ENCODE measurements around the gene CITED2. TPM values are rescaled to one million over a fixed set of nuclear protein-coding genes. Genes with fewer than 3 reads are reported as not detected.

CITED2 gene
- polyA plus RNA-seq, 1 donor (not counting 4 experiments of a cell fraction or from before 2014, with no cell fraction given), result 25.0 TPM

DNA sequence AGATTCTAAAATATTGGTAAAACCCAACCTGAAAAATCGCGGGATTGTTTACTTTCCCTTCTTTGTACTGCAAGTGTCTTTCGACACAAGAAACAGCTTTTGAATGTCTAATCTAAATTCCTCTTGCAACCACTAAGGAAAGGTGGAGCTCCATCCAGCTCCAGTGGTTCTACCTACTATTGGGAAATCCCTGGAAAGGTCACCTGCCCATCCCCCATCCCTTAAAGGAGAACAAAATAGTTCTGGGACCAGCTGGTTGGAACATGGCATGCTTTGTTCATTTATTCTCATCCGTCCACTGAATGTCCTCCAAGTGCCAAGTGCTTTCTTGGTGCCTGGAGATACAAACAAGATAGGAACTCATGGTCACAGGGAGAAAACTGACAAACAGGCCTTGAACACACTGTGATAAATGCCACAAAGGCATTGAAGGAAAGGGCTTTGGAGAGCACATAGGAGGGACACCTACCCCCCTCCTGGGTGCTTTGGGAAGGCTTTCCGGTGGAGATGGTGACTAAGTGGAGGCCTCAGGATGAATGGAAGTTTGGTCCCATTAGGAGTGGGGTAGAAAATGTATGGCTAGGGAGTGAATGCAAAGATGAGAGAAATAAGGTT is 2.3 kb upstream of the CITED2 start:
- H2AFZ ChIP-seq (ENCODE audit: control insufficient read depth, low read length), result peak overlapping the region; percentile 98
- TF ChIP-seq EZH2 (IDR thresholded peaks at IDR 0.05; ENCODE audit: low read length), result no peak
- TF ChIP-seq, protein P1, sequence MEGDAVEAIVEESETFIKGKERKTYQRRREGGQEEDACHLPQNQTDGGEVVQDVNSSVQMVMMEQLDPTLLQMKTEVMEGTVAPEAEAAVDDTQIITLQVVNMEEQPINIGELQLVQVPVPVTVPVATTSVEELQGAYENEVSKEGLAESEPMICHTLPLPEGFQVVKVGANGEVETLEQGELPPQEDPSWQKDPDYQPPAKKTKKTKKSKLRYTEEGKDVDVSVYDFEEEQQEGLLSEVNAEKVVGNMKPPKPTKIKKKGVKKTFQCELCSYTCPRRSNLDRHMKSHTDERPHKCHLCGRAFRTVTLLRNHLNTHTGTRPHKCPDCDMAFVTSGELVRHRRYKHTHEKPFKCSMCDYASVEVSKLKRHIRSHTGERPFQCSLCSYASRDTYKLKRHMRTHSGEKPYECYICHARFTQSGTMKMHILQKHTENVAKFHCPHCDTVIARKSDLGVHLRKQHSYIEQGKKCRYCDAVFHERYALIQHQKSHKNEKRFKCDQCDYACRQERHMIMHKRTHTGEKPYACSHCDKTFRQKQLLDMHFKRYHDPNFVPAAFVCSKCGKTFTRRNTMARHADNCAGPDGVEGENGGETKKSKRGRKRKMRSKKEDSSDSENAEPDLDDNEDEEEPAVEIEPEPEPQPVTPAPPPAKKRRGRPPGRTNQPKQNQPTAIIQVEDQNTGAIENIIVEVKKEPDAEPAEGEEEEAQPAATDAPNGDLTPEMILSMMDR (optimal IDR thresholded peaks at IDR 0.05 in 1 of 3, IDR thresholded peaks at IDR 0.05 in 1 of 3, conservative IDR thresholded peaks at IDR 0.05 in 1 of 3; ENCODE audit: extremely low read depth in 1 of 3, insufficient read depth in 2 of 3, low read length in 3 of 3), result peak in 2 of 3 experiments; percentile 2 to 14
- DNase-seq (ENCODE audit: low read depth, low spot score) (no peak), FAIRE-seq (no peak)
- H3K9me1 ChIP-seq (ENCODE audit: control insufficient read depth, extremely low read depth, insufficient read depth, low read length), result peaks cover 3% of the 10 kb centered on the region
- peak overlapping the region; percentile 88 for H3K9ac ChIP-seq (ENCODE audit: control insufficient read depth, extremely low read depth, insufficient read depth, low read length)
- H3K27me3 ChIP-seq (ENCODE audit: control insufficient read depth, extremely low read depth, insufficient read depth, low read length), result no peaks in the 10 kb centered on the region
- no peaks in the 10 kb centered on the region for H3K9me3 ChIP-seq (ENCODE audit: control insufficient read depth, low read depth, low read length)
- peaks cover 35% of the 10 kb centered on the region for H3K4me1 ChIP-seq (ENCODE audit: control insufficient read depth, extremely low read depth, insufficient read depth, low read length)
- no peaks in the 10 kb centered on the region for H3K36me3 ChIP-seq (ENCODE audit: control insufficient read depth in 2 of 2, extremely low read depth in 1 of 2, insufficient read depth in 2 of 2, low read length in 2 of 2)
- peak overlapping the region; percentile 73 to 97 (median 87) for H3K4me3 ChIP-seq (ENCODE audit: control insufficient read depth in 2 of 3, extremely low read depth in 1 of 3, insufficient read depth in 2 of 3, low read depth in 1 of 3, low read length in 3 of 3)
- dilution Hi-C loops (cut with MboI; ENCODE audit: extremely low pct_ligation_motif_present, low sequenced_read_pairs), result no loop called here
- H3K79me2 ChIP-seq (ENCODE audit: control insufficient read depth, insufficient read depth, low read length), result peaks cover 18% of the 10 kb centered on the region
- H4K20me1 ChIP-seq (ENCODE audit: control insufficient read depth, extremely low read depth, insufficient read depth, low read length), result no peaks in the 10 kb centered on the region
- H3K27ac ChIP-seq (ENCODE audit: control insufficient read depth, insufficient read depth, low read length), result peak overlapping the region; percentile 85
- peak overlapping the region; percentile 99 for H3K4me2 ChIP-seq (ENCODE audit: control insufficient read depth, extremely low read depth, insufficient read depth, low read depth, low read length)

DNA sequence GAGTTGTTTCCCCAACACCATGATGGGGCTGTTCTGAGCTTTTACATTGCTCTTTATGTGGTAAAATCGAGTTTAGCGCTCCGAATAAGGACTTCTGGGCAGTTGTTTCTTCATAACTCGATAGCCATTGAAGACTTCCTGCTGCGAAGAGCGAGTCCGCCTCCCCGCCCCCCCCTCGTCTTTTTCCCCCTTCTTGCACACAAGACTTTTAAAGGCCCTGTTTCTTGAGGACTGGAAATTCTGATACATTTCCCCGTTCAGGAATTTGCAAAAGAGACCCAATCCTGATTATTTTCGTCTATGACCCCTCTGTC is 1.5 kb upstream of the CITED2 start:
- peaks cover 18% of the 10 kb centered on the region for H3K79me2 ChIP-seq (ENCODE audit: control insufficient read depth, insufficient read depth, low read length)
- TF ChIP-seq, protein P1 (optimal IDR thresholded peaks at IDR 0.05 in 1 of 3, IDR thresholded peaks at IDR 0.05 in 1 of 3, conservative IDR thresholded peaks at IDR 0.05 in 1 of 3; ENCODE audit: extremely low read depth in 1 of 3, insufficient read depth in 2 of 3, low read length in 3 of 3), result no peak
- TF ChIP-seq EZH2 (IDR thresholded peaks at IDR 0.05; ENCODE audit: low read length), result no peak
- FAIRE-seq (no peak), DNase-seq (ENCODE audit: low read depth, low spot score) (no peak)
- peak overlapping the region; percentile 85 for H3K27ac ChIP-seq (ENCODE audit: control insufficient read depth, insufficient read depth, low read length)
- peak overlapping the region; percentile 73 to 97 (median 87) for H3K4me3 ChIP-seq (ENCODE audit: control insufficient read depth in 2 of 3, extremely low read depth in 1 of 3, insufficient read depth in 2 of 3, low read depth in 1 of 3, low read length in 3 of 3)
- no peaks in the 10 kb centered on the region for H3K27me3 ChIP-seq (ENCODE audit: control insufficient read depth, extremely low read depth, insufficient read depth, low read length)
- H3K9ac ChIP-seq (ENCODE audit: control insufficient read depth, extremely low read depth, insufficient read depth, low read length), result peak overlapping the region; percentile 88
- peaks cover 3% of the 10 kb centered on the region for H3K9me1 ChIP-seq (ENCODE audit: control insufficient read depth, extremely low read depth, insufficient read depth, low read length)
- dilution Hi-C loops (cut with MboI; ENCODE audit: extremely low pct_ligation_motif_present, low sequenced_read_pairs), result no loop called here
- peaks cover 39% of the 10 kb centered on the region for H3K4me1 ChIP-seq (ENCODE audit: control insufficient read depth, extremely low read depth, insufficient read depth, low read length)
- H3K36me3 ChIP-seq (ENCODE audit: control insufficient read depth in 2 of 2, extremely low read depth in 1 of 2, insufficient read depth in 2 of 2, low read length in 2 of 2), result no peaks in the 10 kb centered on the region
- peak overlapping the region; percentile 98 for H2AFZ ChIP-seq (ENCODE audit: control insufficient read depth, low read length)
- H4K20me1 ChIP-seq (ENCODE audit: control insufficient read depth, extremely low read depth, insufficient read depth, low read length), result no peaks in the 10 kb centered on the region
- H3K4me2 ChIP-seq (ENCODE audit: control insufficient read depth, extremely low read depth, insufficient read depth, low read depth, low read length), result peak overlapping the region; percentile 99
- H3K9me3 ChIP-seq (ENCODE audit: control insufficient read depth, low read depth, low read length), result no peaks in the 10 kb centered on the region
